GM10248 (cell line): ENCODE data around the gene RRP15.

Experiments used
- CTCF ChIA-PET: fragments of 300-600 bp; sonication (Branson Sonifier 250); formaldehyde crosslinking; extraction: SDS; loops from one replicate; lab custom pipeline; 2021; ENCODE audit warnings: antibody characterized with exemption; lab: Yijun Ruan, JAX
- POLR2A ChIA-PET: fragments of 350-650 bp; sonication (Branson Sonifier 250); formaldehyde crosslinking; extraction: SDS; loops from one replicate; lab custom pipeline; 2020; ENCODE audit warnings: antibody characterized with exemption; lab: Yijun Ruan, JAX
- DNase-seq: peaks from one replicate; pipeline ENCODE4 v3.0.0; 2012; ENCODE audit errors: extremely low spot score
- TF ChIP-seq, protein P1 (sequence below): IDR thresholded peaks from 2 replicates; pipeline ENCODE4 v1.5.1; 2012; ENCODE audit warnings: mild to moderate bottlenecking, low read depth; ENCODE audit errors: extremely low read depth, missing control alignments, control extremely low read depth

RRP15 gene

DNA sequence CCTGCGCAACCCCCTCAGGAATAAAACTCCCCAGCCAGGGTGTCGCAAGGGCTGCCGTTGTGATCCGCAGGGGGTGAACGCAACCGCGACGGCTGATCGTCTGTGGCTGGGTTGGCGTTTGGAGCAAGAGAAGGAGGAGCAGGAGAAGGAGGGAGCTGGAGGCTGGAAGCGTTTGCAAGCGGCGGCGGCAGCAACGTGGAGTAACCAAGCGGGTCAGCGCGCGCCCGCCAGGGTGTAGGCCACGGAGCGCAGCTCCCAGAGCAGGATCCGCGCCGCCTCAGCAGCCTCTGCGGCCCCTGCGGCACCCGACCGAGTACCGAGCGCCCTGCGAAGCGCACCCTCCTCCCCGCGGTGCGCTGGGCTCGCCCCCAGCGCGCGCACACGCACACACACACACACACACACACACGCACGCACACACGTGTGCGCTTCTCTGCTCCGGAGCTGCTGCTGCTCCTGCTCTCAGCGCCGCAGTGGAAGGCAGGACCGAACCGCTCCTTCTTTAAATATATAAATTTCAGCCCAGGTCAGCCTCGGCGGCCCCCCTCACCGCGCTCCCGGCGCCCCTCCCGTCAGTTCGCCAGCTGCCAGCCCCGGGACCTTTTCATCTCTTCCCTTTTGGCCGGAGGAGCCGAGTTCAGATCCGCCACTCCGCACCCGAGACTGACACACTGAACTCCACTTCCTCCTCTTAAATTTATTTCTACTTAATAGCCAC is 60.7 kb downstream of the RRP15 start:
- TF ChIP-seq, protein P1, sequence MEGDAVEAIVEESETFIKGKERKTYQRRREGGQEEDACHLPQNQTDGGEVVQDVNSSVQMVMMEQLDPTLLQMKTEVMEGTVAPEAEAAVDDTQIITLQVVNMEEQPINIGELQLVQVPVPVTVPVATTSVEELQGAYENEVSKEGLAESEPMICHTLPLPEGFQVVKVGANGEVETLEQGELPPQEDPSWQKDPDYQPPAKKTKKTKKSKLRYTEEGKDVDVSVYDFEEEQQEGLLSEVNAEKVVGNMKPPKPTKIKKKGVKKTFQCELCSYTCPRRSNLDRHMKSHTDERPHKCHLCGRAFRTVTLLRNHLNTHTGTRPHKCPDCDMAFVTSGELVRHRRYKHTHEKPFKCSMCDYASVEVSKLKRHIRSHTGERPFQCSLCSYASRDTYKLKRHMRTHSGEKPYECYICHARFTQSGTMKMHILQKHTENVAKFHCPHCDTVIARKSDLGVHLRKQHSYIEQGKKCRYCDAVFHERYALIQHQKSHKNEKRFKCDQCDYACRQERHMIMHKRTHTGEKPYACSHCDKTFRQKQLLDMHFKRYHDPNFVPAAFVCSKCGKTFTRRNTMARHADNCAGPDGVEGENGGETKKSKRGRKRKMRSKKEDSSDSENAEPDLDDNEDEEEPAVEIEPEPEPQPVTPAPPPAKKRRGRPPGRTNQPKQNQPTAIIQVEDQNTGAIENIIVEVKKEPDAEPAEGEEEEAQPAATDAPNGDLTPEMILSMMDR = no peak
- peak; percentile 58 for DNase-seq
- CTCF ChIA-PET = interaction anchor here (0.9 to 1.8 kb wide), 9 partner anchors 9 to 1315 kb away, joined by 3 to 7 read pairs (median 3); no protein-coding TSS in a partner anchor
- POLR2A ChIA-PET = interaction anchor here (1.0 kb wide), 1 partner anchor 8 kb away, joined by 3 read pairs; no protein-coding TSS in a partner anchor

- TF ChIP-seq, protein P1 = no peak
- ChIA-PET POLR2A (no interaction called here), CTCF (interaction anchor here (0.7 to 0.9 kb wide), 2 partner anchors 9 to 10 kb away, joined by 3 read pairs; no protein-coding TSS in a partner anchor)
- peak; percentile 25 for DNase-seq
These were observed 61.5 kb downstream of the RRP15 start for GRCh38 chr1:218346391-218347204.

DNA sequence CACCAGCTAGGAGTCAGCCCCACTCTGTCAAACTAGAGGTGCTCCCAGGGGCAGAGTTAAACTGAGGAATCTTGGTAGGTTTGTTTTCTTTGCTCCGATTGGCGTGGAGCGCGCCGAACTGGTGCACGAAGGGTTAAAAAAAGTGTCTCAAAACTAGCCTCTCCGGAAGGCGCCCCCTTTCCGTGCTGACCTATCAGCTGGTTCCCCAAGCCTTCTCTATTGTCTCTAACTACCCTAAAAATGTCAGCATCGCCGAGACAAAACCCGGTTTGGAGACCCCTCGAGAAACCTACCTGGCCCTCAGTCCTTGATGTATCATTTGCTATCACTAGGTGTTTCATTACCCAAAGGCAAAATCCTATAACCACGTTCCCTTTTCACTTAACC is 62.2 kb downstream of the RRP15 start:
- ChIA-PET CTCF (interaction anchor here (0.7 to 0.9 kb wide), 2 partner anchors 10 to 11 kb away, joined by 3 read pairs; no protein-coding TSS in a partner anchor), POLR2A (no interaction called here)
- TF ChIP-seq, protein P1 = no peak
- no peak for DNase-seq

GRCh38 chr1:218347723-218348627 is 62.9 kb downstream of the RRP15 start:
- DNase-seq = no peak
- POLR2A ChIA-PET = interaction anchor here (0.6 kb wide), 1 partner anchor 9 kb away, joined by 5 read pairs; no protein-coding TSS in a partner anchor
- CTCF ChIA-PET = interaction anchor here (1.0 to 2.2 kb wide), 6 partner anchors 9 to 1220 kb away, joined by 3 to 10 read pairs (median 3); no protein-coding TSS in a partner anchor
- TF ChIP-seq, protein P1 = no peak

- TF ChIP-seq, protein P1 = no peak
- no peak for DNase-seq
- CTCF ChIA-PET = interaction anchor here (0.9 to 2.2 kb wide), 7 partner anchors 10 to 1219 kb away, joined by 3 to 10 read pairs (median 3); no protein-coding TSS in a partner anchor
- POLR2A ChIA-PET = no interaction called here
These were observed 63.6 kb downstream of the RRP15 start for GRCh38 chr1:218348628-218349071.
